Omental fat pad (tissue), 4 donors: ENCODE data around the gene LCN12. TPM values are rescaled to one million over a fixed set of nuclear protein-coding genes. Genes with fewer than 3 reads are reported as not detected.

Experiments used
- ATAC-seq: fragments of 150-250 bp; one replicate; pipeline ENCODE4 v1.9.1; 2016; ENCODE audit warnings: mild to moderate bottlenecking, moderate library complexity; ENCODE audit not compliant: low FRiP score
- DNase-seq: peaks from one replicate; pipeline ENCODE4 v3.0.0-alpha.2; 2019; ENCODE audit warnings: low spot score
- total RNA-seq, 4 donors: library from RNA; depleted of rRNA; stranded (reverse); fragments of >200 nt; gene quantifications; one replicate each; pipeline ENCODE4 v1.1.0, GENCODE V29; 2016
- TF ChIP-seq, protein P1 (sequence below), 3 donors: fragments of 450-650 bp; IDR thresholded peaks; one replicate each; pipeline ENCODE4 v1.5.1; 2016 to 2017; ENCODE audit warnings: antibody characterized with exemption in 3 of 3, mild to moderate bottlenecking in 3 of 3, moderate library complexity in 2 of 3

Gene LCN12
- total RNA-seq, 4 donors from 2014 or later = 0.46 TPM; not detected in 3

DNA sequence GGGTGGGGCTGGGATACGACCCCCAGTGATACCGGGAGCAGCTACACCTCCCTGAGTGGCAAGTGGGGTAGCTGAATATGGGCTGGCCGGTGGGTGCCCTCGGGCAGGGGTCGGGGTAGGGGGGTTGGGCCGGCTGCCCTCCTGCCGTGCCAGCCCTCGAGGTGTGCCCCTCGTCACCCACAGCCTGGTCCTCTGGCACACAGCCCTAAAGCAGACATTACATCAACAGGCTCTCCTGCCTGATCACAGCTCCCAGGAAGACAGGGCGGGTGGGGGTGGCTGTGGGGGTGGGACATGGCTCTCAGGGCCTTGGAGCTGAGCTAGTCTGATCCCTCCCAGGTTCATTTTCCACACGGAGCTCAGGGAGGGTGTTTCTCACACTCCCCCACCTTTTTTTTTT lies 30.8 kb upstream of the LCN12 start:
- no peak for DNase-seq
- TF ChIP-seq, protein P1, sequence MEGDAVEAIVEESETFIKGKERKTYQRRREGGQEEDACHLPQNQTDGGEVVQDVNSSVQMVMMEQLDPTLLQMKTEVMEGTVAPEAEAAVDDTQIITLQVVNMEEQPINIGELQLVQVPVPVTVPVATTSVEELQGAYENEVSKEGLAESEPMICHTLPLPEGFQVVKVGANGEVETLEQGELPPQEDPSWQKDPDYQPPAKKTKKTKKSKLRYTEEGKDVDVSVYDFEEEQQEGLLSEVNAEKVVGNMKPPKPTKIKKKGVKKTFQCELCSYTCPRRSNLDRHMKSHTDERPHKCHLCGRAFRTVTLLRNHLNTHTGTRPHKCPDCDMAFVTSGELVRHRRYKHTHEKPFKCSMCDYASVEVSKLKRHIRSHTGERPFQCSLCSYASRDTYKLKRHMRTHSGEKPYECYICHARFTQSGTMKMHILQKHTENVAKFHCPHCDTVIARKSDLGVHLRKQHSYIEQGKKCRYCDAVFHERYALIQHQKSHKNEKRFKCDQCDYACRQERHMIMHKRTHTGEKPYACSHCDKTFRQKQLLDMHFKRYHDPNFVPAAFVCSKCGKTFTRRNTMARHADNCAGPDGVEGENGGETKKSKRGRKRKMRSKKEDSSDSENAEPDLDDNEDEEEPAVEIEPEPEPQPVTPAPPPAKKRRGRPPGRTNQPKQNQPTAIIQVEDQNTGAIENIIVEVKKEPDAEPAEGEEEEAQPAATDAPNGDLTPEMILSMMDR (IDR thresholded peaks at IDR 0.05) = no peak
- ATAC-seq = no peak

DNA sequence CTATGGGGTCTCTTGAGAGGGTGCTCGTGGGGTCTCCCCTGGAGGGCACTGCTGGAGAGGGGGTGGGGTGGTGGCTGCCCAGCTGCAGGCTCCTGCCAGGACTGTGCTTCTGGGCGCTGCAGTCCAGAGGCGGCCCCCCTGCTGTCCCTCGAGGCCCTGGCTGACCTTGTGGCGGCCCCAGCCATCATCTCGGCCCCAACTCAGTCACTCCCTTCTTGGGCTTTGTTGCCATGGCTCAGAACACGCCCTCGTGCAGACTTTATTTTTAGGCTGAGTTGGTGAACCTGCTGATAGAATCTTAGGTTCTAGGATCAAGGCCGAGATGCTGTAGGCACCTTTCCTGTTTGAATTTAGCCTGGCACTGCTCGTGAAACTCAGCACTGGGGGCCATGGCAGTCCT lies 30.4 kb upstream of the LCN12 start:
- ATAC-seq = no peak
- no peak for DNase-seq
- TF ChIP-seq, protein P1 (IDR thresholded peaks at IDR 0.05) = no peak

- DNase-seq = no peak
- TF ChIP-seq, protein P1 (IDR thresholded peaks at IDR 0.05) = no peak
- ATAC-seq = no peak
Observed at GRCh38 chr9:136922540-136922939, 29.5 kb upstream of the LCN12 start.

DNA sequence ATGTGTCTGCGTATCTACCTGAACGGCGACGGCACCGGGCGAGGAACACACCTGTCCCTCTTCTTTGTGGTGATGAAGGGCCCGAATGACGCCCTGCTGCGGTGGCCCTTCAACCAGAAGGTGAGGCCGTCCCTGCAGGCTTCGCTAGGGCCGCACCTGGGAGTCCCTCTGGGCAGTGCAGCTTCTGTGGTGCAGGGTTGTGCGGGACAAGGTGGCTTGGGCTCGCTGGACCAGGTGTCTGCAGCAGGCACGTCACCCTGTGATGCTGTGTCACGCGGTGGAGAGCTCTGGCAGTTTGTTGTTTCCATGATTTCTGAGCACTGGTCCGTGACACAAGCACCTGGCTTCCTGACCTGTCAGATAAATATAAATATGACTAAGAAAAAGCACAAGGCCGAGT lies 28.2 kb upstream of the LCN12 start:
- DNase-seq (no peak), ATAC-seq (no peak)
- TF ChIP-seq, protein P1 (IDR thresholded peaks at IDR 0.05) = no peak

DNA sequence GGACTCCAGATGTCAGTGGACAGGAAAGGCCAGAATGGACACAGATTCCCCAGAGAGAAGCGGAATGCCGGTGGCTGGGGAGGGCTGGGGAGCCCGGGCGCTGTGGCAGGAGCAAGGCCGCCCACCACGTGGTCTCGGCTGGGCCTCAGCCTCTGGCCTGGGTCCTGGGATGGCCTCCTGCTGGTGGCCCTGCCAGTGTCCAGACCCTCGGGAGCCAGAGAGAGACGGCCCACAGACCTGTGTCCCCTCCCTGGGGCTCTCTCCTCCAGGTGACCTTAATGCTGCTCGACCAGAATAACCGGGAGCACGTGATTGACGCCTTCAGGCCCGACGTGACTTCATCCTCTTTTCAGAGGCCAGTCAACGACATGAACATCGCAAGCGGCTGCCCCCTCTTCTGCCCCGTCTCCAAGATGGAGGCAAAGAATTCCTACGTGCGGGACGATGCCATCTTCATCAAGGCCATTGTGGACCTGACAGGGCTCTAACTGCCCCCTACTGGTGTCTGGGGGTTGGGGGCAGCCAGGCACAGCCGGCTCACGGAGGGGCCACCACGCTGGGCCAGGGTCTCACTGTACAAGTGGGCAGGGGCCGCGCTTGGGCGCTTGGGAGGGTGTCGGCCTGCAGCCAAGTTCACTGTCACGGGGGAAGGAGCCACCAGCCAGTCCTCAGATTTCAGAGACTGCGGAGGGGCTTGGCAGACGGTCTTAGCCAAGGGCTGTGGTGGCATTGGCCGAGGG lies 26.5 kb upstream of the LCN12 start:
- TF ChIP-seq, protein P1 (IDR thresholded peaks at IDR 0.05) = no peak
- ATAC-seq (no peak), DNase-seq (no peak)

- ATAC-seq (no peak), DNase-seq (no peak)
- TF ChIP-seq, protein P1 (IDR thresholded peaks at IDR 0.05) = no peak
Observed at GRCh38 chr9:136926154-136926704, 25.8 kb upstream of the LCN12 start.

DNA sequence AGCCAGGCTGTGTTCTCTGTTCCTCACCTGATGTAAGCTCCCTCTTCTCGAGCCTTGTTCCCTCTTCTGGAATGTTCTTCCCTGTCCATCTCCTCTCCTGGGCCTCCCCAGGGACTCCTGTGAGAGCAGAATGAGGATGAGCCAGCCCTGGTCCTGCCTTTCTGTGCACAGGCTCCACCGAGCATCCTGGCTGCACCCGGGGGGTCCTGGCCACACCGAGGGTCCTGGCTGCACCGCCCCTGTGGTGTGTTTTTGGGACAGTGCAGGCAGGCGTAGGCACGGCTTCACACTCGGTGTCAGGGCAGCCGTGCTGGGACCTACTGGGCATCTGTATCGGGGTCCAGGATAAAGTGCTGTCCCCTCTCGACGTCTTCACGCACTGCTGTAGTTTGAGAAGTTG lies 25.3 kb upstream of the LCN12 start:
- ATAC-seq (no peak), DNase-seq (no peak)
- TF ChIP-seq, protein P1 (IDR thresholded peaks at IDR 0.05) = no peak
